ENCODE results near the gene SNX12.
"Not testable (repeated sequence)": the region's sequence is repeated elsewhere in the genome, so short reads cannot be mapped to it uniquely, and the experiment has no call there.

DNA sequence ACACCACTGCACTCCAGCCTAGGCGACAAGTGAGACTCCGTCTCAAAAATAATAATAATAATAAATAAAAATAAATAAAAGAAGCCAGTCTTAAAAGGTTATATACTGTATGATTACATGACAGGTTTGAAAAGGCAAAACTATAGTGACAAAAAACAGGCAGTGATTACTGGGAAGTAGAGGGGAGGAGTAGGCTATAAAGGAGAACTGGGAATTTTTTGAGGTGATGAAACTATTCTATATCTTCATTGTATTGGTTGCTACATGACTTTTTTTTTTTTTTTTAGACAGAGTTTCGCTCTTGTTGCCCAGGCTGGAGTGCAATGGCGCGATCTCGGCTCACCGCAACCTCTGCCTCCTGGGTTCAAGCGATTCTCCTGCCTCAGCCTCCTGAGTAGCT lies 20.2 kb downstream of the SNX12 start:
- TF ChIP-seq, protein P1, sequence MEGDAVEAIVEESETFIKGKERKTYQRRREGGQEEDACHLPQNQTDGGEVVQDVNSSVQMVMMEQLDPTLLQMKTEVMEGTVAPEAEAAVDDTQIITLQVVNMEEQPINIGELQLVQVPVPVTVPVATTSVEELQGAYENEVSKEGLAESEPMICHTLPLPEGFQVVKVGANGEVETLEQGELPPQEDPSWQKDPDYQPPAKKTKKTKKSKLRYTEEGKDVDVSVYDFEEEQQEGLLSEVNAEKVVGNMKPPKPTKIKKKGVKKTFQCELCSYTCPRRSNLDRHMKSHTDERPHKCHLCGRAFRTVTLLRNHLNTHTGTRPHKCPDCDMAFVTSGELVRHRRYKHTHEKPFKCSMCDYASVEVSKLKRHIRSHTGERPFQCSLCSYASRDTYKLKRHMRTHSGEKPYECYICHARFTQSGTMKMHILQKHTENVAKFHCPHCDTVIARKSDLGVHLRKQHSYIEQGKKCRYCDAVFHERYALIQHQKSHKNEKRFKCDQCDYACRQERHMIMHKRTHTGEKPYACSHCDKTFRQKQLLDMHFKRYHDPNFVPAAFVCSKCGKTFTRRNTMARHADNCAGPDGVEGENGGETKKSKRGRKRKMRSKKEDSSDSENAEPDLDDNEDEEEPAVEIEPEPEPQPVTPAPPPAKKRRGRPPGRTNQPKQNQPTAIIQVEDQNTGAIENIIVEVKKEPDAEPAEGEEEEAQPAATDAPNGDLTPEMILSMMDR (IDR thresholded peaks at IDR 0.05; ENCODE audit: low read length) = not testable (repeated sequence)
- TF ChIP-seq EZH2 (optimal IDR thresholded peaks at IDR 0.05; ENCODE audit: low read depth, low read length); EZH2phosphoT487 (IDR thresholded peaks at IDR 0.05; ENCODE audit: low read length): not testable (repeated sequence)

Measured in MM.1S (cell line).